Naive thymus-derived CD4-positive, alpha-beta T cell (primary cell): ENCODE data around the gene C21orf91. TPM values are rescaled to one million over a fixed set of nuclear protein-coding genes. Genes with fewer than 3 reads are reported as not detected.

ENCODE experiments used
- ATAC-seq: fragments of 150-1000 bp; cut with Tn5 transposase; 2 replicates; pipeline ENCODE4 v1.10.0; 2021; ENCODE audit warnings: mild to moderate bottlenecking, moderate library complexity
- CTCF ChIA-PET: fragments of 350-600 bp; sonication (Branson Sonifier 250); formaldehyde crosslinking; loops from one replicate; lab custom pipeline; 2021; ENCODE audit warnings: antibody characterized with exemption; lab: Charles Lee
- POLR2A ChIA-PET: fragments of 350-600 bp; sonication (Branson Sonifier 250); formaldehyde crosslinking; loops from one replicate; lab custom pipeline; 2021; ENCODE audit warnings: antibody characterized with exemption, inconsistent platforms; lab: Charles Lee
- DNase-seq, 9 donors: peaks; one replicate each; pipeline versions ENCODE4 v3.0.0 to v3.0.0-alpha.2; 2020 to 2022; ENCODE audit warnings: mixed read lengths in 1 of 9
- H3K27ac ChIP-seq: one replicate; pipeline ENCODE4 v1.7.0; 2013; ENCODE audit warnings: mild to moderate bottlenecking, low read depth, low read length, moderate library complexity
- H3K27me3 ChIP-seq, 2 donors: one replicate each; pipeline ENCODE4 v1.7.0; 2013; ENCODE audit warnings: low read length in 2 of 2, mild to moderate bottlenecking in 2 of 2, moderate library complexity in 2 of 2; ENCODE audit not compliant: control insufficient read depth in 2 of 2, insufficient read depth in 2 of 2
- H3K36me3 ChIP-seq, 3 experiments: 1 replicate in 2 of 3; 2 replicates in 1 of 3; pipeline ENCODE4 v1.7.0; 2013; ENCODE audit warnings: low read length in 3 of 3, mild to moderate bottlenecking in 3 of 3, moderate library complexity in 1 of 3; ENCODE audit not compliant: insufficient read depth in 3 of 3, control insufficient read depth in 2 of 3
- H3K4me1 ChIP-seq, 2 donors: one replicate each; pipeline ENCODE4 v1.7.0; 2013; ENCODE audit warnings: low read length in 2 of 2, mild to moderate bottlenecking in 2 of 2, moderate library complexity in 1 of 2; ENCODE audit not compliant: control insufficient read depth in 2 of 2, insufficient read depth in 2 of 2
- H3K4me3 ChIP-seq: 2 replicates; pipeline ENCODE4 v1.7.0; 2013; ENCODE audit warnings: mild to moderate bottlenecking, low read length
- H3K9me3 ChIP-seq, 3 experiments: 1 replicate in 2 of 3; 2 replicates in 1 of 3; pipeline ENCODE4 v1.7.0; 2013; ENCODE audit warnings: low read length in 3 of 3; ENCODE audit not compliant: control insufficient read depth in 2 of 3
- H3K27ac Mint-ChIP-seq, 9 donors: one replicate each; pipeline ENCODE4 v1.8.0; 2020 to 2022; ENCODE audit warnings: mixed read lengths in 9 of 9, mild to moderate bottlenecking in 8 of 9, moderate library complexity in 5 of 9, inconsistent platforms in 2 of 9
- H3K27me3 Mint-ChIP-seq, 5 donors: one replicate each; pipeline ENCODE4 v1.8.0; 2021 to 2022; ENCODE audit warnings: mixed read lengths in 5 of 5, mild to moderate bottlenecking in 1 of 5
- H3K36me3 Mint-ChIP-seq, 5 donors: one replicate each; pipeline ENCODE4 v1.8.0; 2020 to 2022; ENCODE audit warnings: mixed read lengths in 5 of 5, mild to moderate bottlenecking in 3 of 5, inconsistent platforms in 1 of 5
- H3K4me1 Mint-ChIP-seq, 7 donors: one replicate each; pipeline ENCODE4 v1.8.0; 2020 to 2022; ENCODE audit warnings: mixed read lengths in 7 of 7, mild to moderate bottlenecking in 3 of 7, inconsistent platforms in 1 of 7
- H3K4me3 Mint-ChIP-seq, 10 donors: one replicate each; pipeline ENCODE4 v1.8.0; 2020 to 2022; ENCODE audit warnings: mild to moderate bottlenecking in 10 of 10, mixed read lengths in 10 of 10, moderate library complexity in 6 of 10, inconsistent platforms in 2 of 10
- H3K9me3 Mint-ChIP-seq, 11 donors: one replicate each; pipeline ENCODE4 v1.8.0; 2020 to 2022; ENCODE audit warnings: mixed read lengths in 11 of 11, mild to moderate bottlenecking in 4 of 11, inconsistent platforms in 1 of 11, moderate library complexity in 1 of 11
- intact Hi-C, 2 donors: fragments of 100-400 bp; cut with micrococcal nuclease; formaldehyde crosslinking; loops; one replicate each; pipeline ENCODE4 v1.15.1; 2023
- polyA plus RNA-seq, 2 donors: library from polyadenylated mRNA; unstranded; fragments of 300-500 nt; fragmentation: Illumina TruSeq; gene quantifications; one replicate each; pipeline ENCODE4 v1.2.3, GENCODE V29; 2021
- total RNA-seq, 6 experiments: library from RNA in 5 of 6; stranded (reverse) in 5 of 6; gene quantifications; 1 replicate in 5 of 6; 2 replicates in 1 of 6; pipeline ENCODE4 v1.2.3 and lab custom pipeline; 2021 to 2026

Gene C21orf91
- total and polyA plus RNA-seq, 7 experiments from 2014 or later, result 26.0 to 59.8 (median 40.8) TPM

GRCh38 chr21:17821121-17821520 is 2.0 kb upstream of the C21orf91 start:
- Histone ChIP-seq H3K27ac (peak overlapping the region; percentile 89), H3K27me3 (no peaks in the 10 kb centered on the region), H3K36me3 (peaks cover 0 to 6% (median 0%) of the 10 kb centered on the region in 3 experiments), H3K4me1 (peaks cover 17 to 19% of the 10 kb centered on the region in 2 donors), H3K9me3 (no peaks in the 10 kb centered on the region), H3K4me3 (no peak overlapping the region)
- ATAC-seq, result no peak
- peaks cover 0 to 34% (median 3%) of the 10 kb centered on the region in 5 donors for H3K36me3 Mint-ChIP-seq
- H3K4me1 Mint-ChIP-seq, result peaks cover 17 to 45% (median 33%) of the 10 kb centered on the region in 7 donors
- peaks cover 0 to 18% (median 2%) of the 10 kb centered on the region in 11 donors for H3K9me3 Mint-ChIP-seq
- H3K27ac Mint-ChIP-seq, result peak overlapping the region; percentile 96 to 100 (median 100)
- intact Hi-C loops, result loop anchor here in 1 of 2 donors (2.0 kb wide), 1 partner anchor 82 kb away; no protein-coding TSS in a partner anchor
- CTCF ChIA-PET, result interaction anchor here (0.6 kb wide), 1 partner anchor 142 kb away, joined by 3 read pairs; no protein-coding TSS in a partner anchor
- H3K4me3 Mint-ChIP-seq, result peak overlapping the region in 9 of 10 donors; percentile 93 to 100 (median 97)
- peaks cover 0 to 4% (median 0%) of the 10 kb centered on the region in 5 donors for H3K27me3 Mint-ChIP-seq
- POLR2A ChIA-PET, result interaction anchor here (1.1 kb wide), 1 partner anchor 22 kb away, joined by 5 read pairs; no protein-coding TSS in a partner anchor
- no peak for DNase-seq

GRCh38 chr21:17819877-17820229 is 697 bp upstream of the C21orf91 start:
- ATAC-seq, result peak; percentile 65
- Histone ChIP-seq H3K36me3 (peaks cover 0 to 6% (median 0%) of the 10 kb centered on the region in 3 experiments), H3K9me3 (no peaks in the 10 kb centered on the region), H3K4me3 (peak overlapping the region; percentile 71), H3K27ac (peak overlapping the region; percentile 89), H3K4me1 (peaks cover 20 to 29% of the 10 kb centered on the region in 2 donors), H3K27me3 (no peaks in the 10 kb centered on the region)
- Mint-ChIP-seq H3K27me3 (no peaks in the 10 kb centered on the region), H3K4me3 (peak overlapping the region; percentile 93 to 100 (median 97)), H3K36me3 (peaks cover 0 to 27% (median 4%) of the 10 kb centered on the region in 5 donors), H3K27ac (peak overlapping the region; percentile 96 to 100 (median 100)), H3K9me3 (peaks cover 0 to 7% (median 0%) of the 10 kb centered on the region in 11 donors), H3K4me1 (peaks cover 25 to 57% (median 45%) of the 10 kb centered on the region in 7 donors)
- DNase-seq, result no peak
- CTCF ChIA-PET, result interaction anchor here (0.7 to 1.0 kb wide), 2 partner anchors 50 to 80 kb away, joined by 4 read pairs; no protein-coding TSS in a partner anchor
- POLR2A ChIA-PET, result interaction anchor here (1.0 to 5.9 kb wide), 11 partner anchors 12 to 206 kb away, joined by 3 to 148 read pairs (median 8); no protein-coding TSS in a partner anchor
- intact Hi-C loops, result loop anchor here (1.0 to 2.0 kb wide), 13 partner anchors 15 to 307 kb away; partner anchors contain the start of genes BTG3 (in 1 of the 2) and CXADR (in 1 of the 2)

- H3K27me3 ChIP-seq, result no peaks in the 10 kb centered on the region
- peak overlapping the region; percentile 71 for H3K4me3 ChIP-seq
- H3K4me1 Mint-ChIP-seq, result peaks cover 32 to 71% (median 59%) of the 10 kb centered on the region in 7 donors
Observed at GRCh38 chr21:17818186-17819113, 706 bp downstream of the C21orf91 start.

GRCh38 chr21:17813353-17813752 is 5.8 kb downstream of the C21orf91 start:
- Histone ChIP-seq H3K27ac (no peak overlapping the region), H3K4me1 (peaks cover 26 to 29% of the 10 kb centered on the region in 2 donors), H3K9me3 (peaks cover 0 to 7% (median 0%) of the 10 kb centered on the region in 3 experiments), H3K4me3 (no peak overlapping the region), H3K36me3 (peaks cover 4 to 37% (median 16%) of the 10 kb centered on the region in 3 experiments), H3K27me3 (no peaks in the 10 kb centered on the region)
- intact Hi-C loops, result loop anchor here in 1 of 2 donors (1.0 kb wide), 1 partner anchor 14 kb away; no protein-coding TSS in a partner anchor
- Mint-ChIP-seq H3K4me3 (peak overlapping the region in 4 of 10 donors; percentile 4 to 60 (median 24)), H3K27me3 (no peaks in the 10 kb centered on the region), H3K9me3 (peaks cover 0 to 22% (median 9%) of the 10 kb centered on the region in 11 donors), H3K36me3 (peaks cover 21 to 68% (median 57%) of the 10 kb centered on the region in 5 donors), H3K27ac (peak overlapping the region in 5 of 9 donors; percentile 5 to 87 (median 55)), H3K4me1 (peaks cover 45 to 78% (median 61%) of the 10 kb centered on the region in 7 donors)
- ATAC-seq, result no peak
- POLR2A ChIA-PET, result interaction anchor here (1.0 to 1.1 kb wide), 2 partner anchors 19 to 29 kb away, joined by 4 read pairs; no protein-coding TSS in a partner anchor
- CTCF ChIA-PET, result interaction anchor here (0.6 to 1.4 kb wide), 5 partner anchors 9 to 125 kb away, joined by 3 to 5 read pairs (median 3); no protein-coding TSS in a partner anchor
- DNase-seq, result no peak

More at GRCh38 chr21:17818186-17819113, 706 bp downstream of the C21orf91 start:
- no peaks in the 10 kb centered on the region for H3K9me3 ChIP-seq
- Mint-ChIP-seq H3K9me3 (no peaks in the 10 kb centered on the region), H3K36me3 (peaks cover 4 to 27% (median 17%) of the 10 kb centered on the region in 5 donors), H3K27ac (peak overlapping the region; percentile 93 to 97 (median 96)), H3K27me3 (no peaks in the 10 kb centered on the region), H3K4me3 (peak overlapping the region; percentile 85 to 97 (median 96))
- ChIA-PET CTCF (interaction anchor here (0.8 to 1.6 kb wide), 6 partner anchors 9 to 49 kb away, joined by 3 to 5 read pairs (median 4); no protein-coding TSS in a partner anchor), POLR2A (interaction anchor here (0.6 to 5.9 kb wide), 18 partner anchors 9 to 209 kb away, joined by 3 to 148 read pairs (median 6); no protein-coding TSS in a partner anchor)
- H3K4me1 ChIP-seq, result peaks cover 33 to 41% of the 10 kb centered on the region in 2 donors
- ATAC-seq (peak; percentile 10), DNase-seq (peak; percentile 25 to 62 (median 55))
- H3K27ac ChIP-seq, result peak overlapping the region; percentile 89
- intact Hi-C loops, result loop anchor here (1.0 to 2.0 kb wide), 14 partner anchors 8 to 306 kb away; partner anchors contain the start of genes BTG3 (in 1 of the 2) and CXADR (in 1 of the 2)
- peaks cover 0 to 8% (median 0%) of the 10 kb centered on the region in 3 experiments for H3K36me3 ChIP-seq

GRCh38 chr21:17805966-17806365 is 13.2 kb downstream of the C21orf91 start:
- ChIA-PET POLR2A (interaction anchor here (3.4 to 7.7 kb wide), 2 partner anchors 11 to 14 kb away, joined by 11 to 56 read pairs; partner anchors contain the start of gene C21orf91), CTCF (interaction anchor here (1.2 kb wide), 1 partner anchor 11 kb away, joined by 3 read pairs; no protein-coding TSS in a partner anchor)
- peaks cover 25 to 59% (median 54%) of the 10 kb centered on the region in 7 donors for H3K4me1 Mint-ChIP-seq
- no peak overlapping the region for H3K27ac ChIP-seq
- H3K27ac Mint-ChIP-seq, result peak overlapping the region in 8 of 9 donors; percentile 10 to 93 (median 74)
- ATAC-seq (peak; percentile 46), DNase-seq (peak in 1 of 9 donors; percentile 19)
- peaks cover 0 to 40% (median 19%) of the 10 kb centered on the region in 11 donors for H3K9me3 Mint-ChIP-seq
- H3K27me3 Mint-ChIP-seq, result no peaks in the 10 kb centered on the region
- no peaks in the 10 kb centered on the region for H3K27me3 ChIP-seq
- peaks cover 0 to 14% of the 10 kb centered on the region in 2 donors for H3K4me1 ChIP-seq
- peak overlapping the region in 5 of 10 donors; percentile 12 to 64 (median 22) for H3K4me3 Mint-ChIP-seq
- peaks cover 0 to 15% (median 5%) of the 10 kb centered on the region in 3 experiments for H3K9me3 ChIP-seq
- H3K36me3 Mint-ChIP-seq, result peaks cover 27 to 79% (median 64%) of the 10 kb centered on the region in 5 donors
- no peak overlapping the region for H3K4me3 ChIP-seq
- intact Hi-C loops, result loop anchor here (1.0 to 2.0 kb wide), 2 partner anchors 9 to 13 kb away; partner anchors contain the start of gene C21orf91 (in 1 of the 2)
- H3K36me3 ChIP-seq, result peaks cover 7 to 34% (median 15%) of the 10 kb centered on the region in 3 experiments
